K562 (cell line): ENCODE data around the gene ABHD10. TPM values are rescaled to one million over a fixed set of nuclear protein-coding genes. Genes with fewer than 3 reads are reported as not detected.

Source experiments
- ATAC-seq: fragments of 200-7000 bp; cut with Tn5 transposase; 3 replicates; pipeline ENCODE4 v1.9.1; 2020; ENCODE audit warnings: moderate library complexity
- BruUV-seq: library from RNA; stranded (reverse); fragments of 400-500 nt; replicated peaks from 2 replicates; lab custom pipeline; 2021; lab: Mats Ljungman, UMichigan
- CTCF ChIA-PET: fragments of 300-600 bp; formaldehyde crosslinking; extraction: SDS; loops from one replicate; lab custom pipeline; 2021; ENCODE audit warnings: low intra/inter-chr PET ratio; lab: Yijun Ruan, JAX
- POLR2A ChIA-PET: fragments of 300-600, 350-650 bp; sonication (Branson Sonifier 250); formaldehyde crosslinking; extraction: SDS; loops from one replicate; lab custom pipeline; 2021; ENCODE audit warnings: antibody characterized with exemption, inconsistent platforms; lab: Yijun Ruan, JAX
- DNase-seq, 4 experiments: peaks; one replicate each; pipeline versions ENCODE4 v3.0.0 to v3.0.0-alpha.2; 2011 to 2018; ENCODE audit warnings: low spot score in 3 of 4, mixed read lengths in 3 of 4; ENCODE audit errors: extremely low read depth in 1 of 4
- FAIRE-seq: peaks from 2 replicates; lab custom pipeline; 2011; peaks lifted over from hg19 to GRCh38; lab: Jason Lieb, UNC
- H2AFZ ChIP-seq: 2 replicates; pipeline ENCODE4 v1.6.0; 2011; ENCODE audit warnings: low read depth, low read length, control low read depth, inconsistent platforms
- H3K27ac ChIP-seq: fragments of 200-600 bp; 3 replicates; pipeline ENCODE4 v1.8.0; 2011; ENCODE audit warnings: low read depth, mild to moderate bottlenecking, control low read depth, inconsistent platforms, low read length, moderate library complexity, mixed read lengths; ENCODE audit errors: extremely low read depth
- H3K27me3 ChIP-seq, 2 experiments: fragments of 300-600 bp in 1 of 2; 2 replicates in 1 of 2; 3 replicates in 1 of 2; pipeline versions ENCODE4 v1.6.0 to v1.8.0; 2011; ENCODE audit warnings: inconsistent platforms in 2 of 2, low read length in 2 of 2, mild to moderate bottlenecking in 1 of 2, mixed read lengths in 1 of 2, moderate library complexity in 1 of 2; ENCODE audit not compliant: control insufficient read depth in 2 of 2, insufficient read depth in 2 of 2
- H3K36me3 ChIP-seq: fragments of 300-600 bp; 3 replicates; pipeline ENCODE4 v1.8.0; 2011; ENCODE audit warnings: mild to moderate bottlenecking, low read length, inconsistent platforms; ENCODE audit not compliant: control insufficient read depth, insufficient read depth
- H3K4me1 ChIP-seq, 2 experiments: fragments of 200-600 bp in 1 of 2; replicated peaks in 1 of 2; 2 replicates in 1 of 2; 3 replicates in 1 of 2; pipeline versions ENCODE4 v1.5.1 to v1.8.0; 2011; ENCODE audit warnings: inconsistent platforms in 2 of 2, low read length in 2 of 2, mild to moderate bottlenecking in 1 of 2, mixed read lengths in 1 of 2, moderate library complexity in 1 of 2; ENCODE audit not compliant: control insufficient read depth in 2 of 2, insufficient read depth in 2 of 2
- H3K4me2 ChIP-seq: 2 replicates; pipeline ENCODE4 v1.6.1; 2011; ENCODE audit warnings: low read length, control low read depth, inconsistent platforms, mixed read lengths; ENCODE audit not compliant: insufficient read depth
- H3K4me3 ChIP-seq: fragments of 200-600 bp; sonication (generic), shearing (Covaris generic); 2 replicates; pipeline ENCODE4 v1.5.1; 2016; ENCODE audit warnings: control low read depth, inconsistent platforms
- H3K79me2 ChIP-seq: fragments of 200-600 bp; 3 replicates; pipeline ENCODE4 v1.8.0; 2011; ENCODE audit warnings: low read length, inconsistent platforms; ENCODE audit not compliant: control insufficient read depth, insufficient read depth
- H3K9ac ChIP-seq, 2 experiments: 2 replicates each; pipeline versions ENCODE4 v1.6.0 to v1.6.1; 2011; ENCODE audit warnings: low read depth in 2 of 2, low read length in 2 of 2, control low read depth in 1 of 2, inconsistent platforms in 1 of 2, mild to moderate bottlenecking in 1 of 2, mixed read lengths in 1 of 2; ENCODE audit not compliant: insufficient read depth in 1 of 2
- H3K9me1 ChIP-seq: one replicate; pipeline ENCODE4 v1.6.0; 2011; ENCODE audit warnings: inconsistent platforms, mild to moderate bottlenecking, low read length, moderate library complexity; ENCODE audit not compliant: control insufficient read depth, insufficient read depth
- H3K9me3 ChIP-seq: replicated peaks from 2 replicates; pipeline ENCODE4 v1.5.1; 2011; ENCODE audit warnings: low read depth, low read length, inconsistent platforms; ENCODE audit not compliant: control insufficient read depth, insufficient read depth
- H4K20me1 ChIP-seq: replicated peaks from 2 replicates; pipeline ENCODE4 v1.6.1; 2011; ENCODE audit warnings: low read length, inconsistent platforms, mixed read lengths; ENCODE audit not compliant: control insufficient read depth, insufficient read depth
- ARNT ChIP-seq, 2 experiments: fragments of 450-650 bp; IDR thresholded peaks; 2 replicates each; pipeline ENCODE4 v1.6.1; 2016; ENCODE audit warnings: mild to moderate bottlenecking in 1 of 2
- BRD9 ChIP-seq: fragments of 450-650 bp; IDR thresholded peaks from 2 replicates; pipeline ENCODE4 v1.6.1; 2018; ENCODE audit warnings: low read depth; ENCODE audit not compliant: partially characterized antibody
- ILF3 ChIP-seq: fragments of 450-650 bp; IDR thresholded peaks from 2 replicates; pipeline ENCODE4 v1.6.1; 2018; ENCODE audit warnings: antibody characterized with exemption, mild to moderate bottlenecking, moderate library complexity, borderline replicate concordance
- MEIS2 ChIP-seq: fragments of 450-650 bp; IDR thresholded peaks from 2 replicates; pipeline ENCODE4 v1.6.1; 2014; ENCODE audit warnings: mild to moderate bottlenecking; ENCODE audit not compliant: partially characterized antibody
- PHB2 ChIP-seq: fragments of 450-650 bp; IDR thresholded peaks from 2 replicates; pipeline ENCODE4 v1.6.1; 2017; ENCODE audit warnings: low read depth
- STAT6 ChIP-seq: sonication (generic); formaldehyde crosslinking; IDR thresholded peaks from 2 replicates; pipeline ENCODE4 v1.8.1; 2023; ENCODE audit warnings: mild to moderate bottlenecking, missing genetic modification reagents
- ZNF184 ChIP-seq: sonication (generic); formaldehyde crosslinking; IDR thresholded peaks from 2 replicates; pipeline ENCODE4 v1.5.0; 2020; ENCODE audit warnings: missing genetic modification reagents
- ZNF384 ChIP-seq: IDR thresholded peaks from 2 replicates; pipeline ENCODE4 v1.6.1; 2012; ENCODE audit warnings: low read depth, low read length, improper control_type of control experiment
- WGBS: fragments of 100-300 bp; shearing (Covaris generic); methylation state at CpG from one replicate; pipeline ENCODE4 v1.1.6; 2016; ENCODE audit warnings: low coverage, mixed read lengths; ENCODE audit not compliant: insufficient coverage; ENCODE audit errors: missing lambda C conversion rate; 5-methylcytosine and 5-hydroxymethylcytosine counted together
- in situ Hi-C: fragments of 300-500 bp; cut with MboI; formaldehyde crosslinking; loops from 4 replicates; pipeline ENCODE4 v1.15.0; 2018; ENCODE audit warnings: inconsistent platforms, mixed read lengths
- intact Hi-C: fragments of 100-400 bp; cut with micrococcal nuclease; formaldehyde crosslinking; loops from 2 replicates; pipeline ENCODE4 v1.14.2; 2022
- polyA plus RNA-seq, 8 experiments: library from polyadenylated mRNA; depleted of rRNA in 4 of 8; stranded (reverse) in 5 of 8; unstranded in 3 of 8; fragments of >200 nt; fragmentation: Nextera tagmentation in 2 of 8; fragmentation: Illumina TruSeq in 1 of 8; extraction: Ambion mirVana in 2 of 8; extraction: Trizol in 1 of 8; gene quantifications; 2 replicates each; pipeline versions ENCODE4 v1.2.1 to v1.2.3, GENCODE V29; 2011 to 2014; ENCODE audit warnings: inconsistent platforms in 1 of 8, missing spikeins in 1 of 8
- total RNA-seq, 7 experiments: library from RNA; depleted of rRNA in 6 of 7; stranded (reverse); fragments of >200 nt in 6 of 7; fragmentation: Illumina TruSeq in 2 of 7; extraction: Trizol in 2 of 7; gene quantifications; 2 replicates each; pipeline versions ENCODE4 v1.2.1 to v1.2.3, GENCODE V29; 2011 to 2021; ENCODE audit warnings: low replicate concordance in 1 of 7
- TF ChIP-seq, protein P1 (sequence below): fragments of 200-400 bp; formaldehyde crosslinking; IDR thresholded peaks from 2 replicates; pipeline ENCODE4 v1.6.1; 2017; ENCODE audit warnings: mild to moderate bottlenecking, low read depth, low read length, moderate library complexity

Gene ABHD10
- total and polyA plus RNA-seq, 9 of the 15 experiments (the other 6 are each of a cell fraction or from before 2014, with no cell fraction given): 6.1 to 29.5 (median 11.5) TPM

GRCh38 chr3:111986800-111987199 is 8.0 kb downstream of the ABHD10 start:
- H3K4me1 ChIP-seq: no peaks in the 10 kb centered on the region
- in situ Hi-C loops: no loop called here
- DNase-seq: no peak
- H4K20me1 ChIP-seq: no peaks in the 10 kb centered on the region
- peaks cover 31% of the 10 kb centered on the region for H3K36me3 ChIP-seq
- POLR2A ChIA-PET: no interaction called here
- no peak overlapping the region for H3K9ac ChIP-seq
- H2AFZ ChIP-seq: no peak overlapping the region
- no peak overlapping the region for H3K27ac ChIP-seq
- H3K4me3 ChIP-seq: no peak overlapping the region
- no peak for FAIRE-seq
- TF ChIP-seq ARNT (IDR thresholded peaks at IDR 0.05) (no peak), ZNF384 (no peak), STAT6 (CRISPR knock-in tag) (no peak), ZNF184 (CRISPR knock-in tag) (no peak), MEIS2 (no peak), BRD9 (no peak), ILF3 (no peak), PHB2 (no peak)
- TF ChIP-seq, protein P1, sequence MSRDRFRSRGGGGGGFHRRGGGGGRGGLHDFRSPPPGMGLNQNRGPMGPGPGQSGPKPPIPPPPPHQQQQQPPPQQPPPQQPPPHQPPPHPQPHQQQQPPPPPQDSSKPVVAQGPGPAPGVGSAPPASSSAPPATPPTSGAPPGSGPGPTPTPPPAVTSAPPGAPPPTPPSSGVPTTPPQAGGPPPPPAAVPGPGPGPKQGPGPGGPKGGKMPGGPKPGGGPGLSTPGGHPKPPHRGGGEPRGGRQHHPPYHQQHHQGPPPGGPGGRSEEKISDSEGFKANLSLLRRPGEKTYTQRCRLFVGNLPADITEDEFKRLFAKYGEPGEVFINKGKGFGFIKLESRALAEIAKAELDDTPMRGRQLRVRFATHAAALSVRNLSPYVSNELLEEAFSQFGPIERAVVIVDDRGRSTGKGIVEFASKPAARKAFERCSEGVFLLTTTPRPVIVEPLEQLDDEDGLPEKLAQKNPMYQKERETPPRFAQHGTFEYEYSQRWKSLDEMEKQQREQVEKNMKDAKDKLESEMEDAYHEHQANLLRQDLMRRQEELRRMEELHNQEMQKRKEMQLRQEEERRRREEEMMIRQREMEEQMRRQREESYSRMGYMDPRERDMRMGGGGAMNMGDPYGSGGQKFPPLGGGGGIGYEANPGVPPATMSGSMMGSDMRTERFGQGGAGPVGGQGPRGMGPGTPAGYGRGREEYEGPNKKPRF: no peak
- intact Hi-C loops: no loop called here
- no TSS peak for BruUV-seq
- H3K79me2 ChIP-seq: 0 out of 3 replicates have a peak, but pooled peaks cover 2% of the 10 kb centered on the region
- no peaks in the 10 kb centered on the region for H3K9me1 ChIP-seq
- no peaks in the 10 kb centered on the region for H3K27me3 ChIP-seq
- H3K4me2 ChIP-seq: no peak overlapping the region
- no peak for ATAC-seq
- CTCF ChIA-PET: no interaction called here
- 91% methylated on average over 3 of the region's 3 CpGs for WGBS
- H3K9me3 ChIP-seq: no peaks in the 10 kb centered on the region
